DMS79 treated with DMSO at 0.1 percent for 48 hours (cell line): Measurements from ENCODE around the gene SPACA4.

Source experiments
- DNase-seq: peaks from one replicate; lab custom pipeline; 2025; lab: John Stamatoyannopoulos, UW

SPACA4 gene

GRCh38 chr19:48596679-48597465 is 9.7 kb upstream of the SPACA4 start:
- no peak for DNase-seq

DNA sequence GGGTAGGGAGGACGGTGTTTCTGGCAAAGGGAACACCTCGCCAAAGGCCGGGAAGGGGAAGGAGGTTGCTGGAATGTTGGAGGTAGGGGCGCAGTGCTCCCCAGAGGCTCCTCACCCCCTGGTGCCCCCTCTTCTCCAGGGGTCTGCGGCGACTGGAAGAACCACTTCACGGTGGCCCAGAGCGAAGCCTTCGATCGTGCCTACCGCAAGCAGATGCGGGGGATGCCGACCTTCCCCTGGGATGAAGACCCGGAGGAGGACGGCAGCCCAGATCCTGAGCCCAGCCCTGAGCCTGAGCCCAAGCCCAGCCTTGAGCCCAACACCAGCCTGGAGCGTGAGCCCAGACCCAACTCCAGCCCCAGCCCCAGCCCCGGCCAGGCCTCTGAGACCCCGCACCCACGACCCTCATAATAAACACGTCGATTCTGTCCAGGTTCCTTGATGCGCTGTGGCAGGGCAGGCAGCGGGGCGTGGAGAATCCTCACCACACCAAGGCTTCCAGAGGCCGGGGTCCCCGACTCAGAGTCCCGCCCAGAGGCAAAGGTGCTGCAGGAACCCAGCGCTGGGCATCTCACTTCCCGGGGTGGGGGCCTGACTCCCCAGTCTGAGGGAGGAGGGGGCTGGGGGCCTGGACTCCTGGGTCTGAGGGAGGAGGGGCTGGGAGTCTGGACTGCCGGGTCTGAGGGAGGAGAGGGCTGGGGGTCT is 7.4 kb upstream of the SPACA4 start:
- DNase-seq = no peak

GRCh38 chr19:48600679-48601417 is 5.7 kb upstream of the SPACA4 start:
- DNase-seq = no peak

DNA sequence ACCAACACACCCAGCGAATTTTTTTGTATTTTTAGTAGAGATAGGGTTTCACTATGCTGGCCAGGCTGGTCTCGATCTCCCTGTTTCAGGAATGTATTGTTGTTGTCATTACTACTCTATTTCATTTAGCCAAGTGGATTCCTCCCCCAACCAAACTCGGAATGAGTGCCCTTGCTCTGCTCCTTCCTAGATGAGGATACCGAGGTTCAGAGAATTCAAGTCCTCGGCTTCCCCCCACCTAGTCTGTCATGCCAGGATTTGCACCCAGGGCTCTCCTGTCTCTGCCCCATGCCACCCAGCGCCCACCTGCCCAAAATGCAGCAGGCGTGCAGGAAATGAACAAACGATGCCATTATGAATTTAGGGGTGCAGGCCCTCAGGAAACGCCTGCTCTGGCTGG is 3.5 kb upstream of the SPACA4 start:
- no peak for DNase-seq

- DNase-seq = no peak
Measured at GRCh38 chr19:48603449-48603848, 3.1 kb upstream of the SPACA4 start.

DNA sequence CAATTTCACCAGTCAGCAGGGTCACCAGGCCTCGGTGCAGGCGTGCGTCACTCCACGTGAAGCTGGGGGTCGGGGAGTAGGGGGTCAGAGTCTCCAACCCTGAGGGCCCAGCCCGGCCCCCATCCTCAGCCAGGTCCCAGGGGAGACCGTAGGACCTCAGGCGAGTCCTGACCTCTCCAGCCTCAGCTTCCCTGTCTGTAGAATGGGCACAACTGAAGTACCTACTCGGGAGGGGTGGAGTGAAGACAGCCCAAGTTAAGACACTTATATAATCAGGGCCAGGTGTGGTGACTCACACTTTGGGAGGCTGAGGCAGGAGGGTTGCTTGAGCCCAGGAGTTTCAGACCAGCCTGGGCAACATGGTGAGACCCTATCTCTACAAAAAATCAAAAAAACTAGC is 2.7 kb upstream of the SPACA4 start:
- no peak for DNase-seq

- no peak for DNase-seq
Measured at GRCh38 chr19:48607359-48607755, 815 bp downstream of the SPACA4 start.

DNA sequence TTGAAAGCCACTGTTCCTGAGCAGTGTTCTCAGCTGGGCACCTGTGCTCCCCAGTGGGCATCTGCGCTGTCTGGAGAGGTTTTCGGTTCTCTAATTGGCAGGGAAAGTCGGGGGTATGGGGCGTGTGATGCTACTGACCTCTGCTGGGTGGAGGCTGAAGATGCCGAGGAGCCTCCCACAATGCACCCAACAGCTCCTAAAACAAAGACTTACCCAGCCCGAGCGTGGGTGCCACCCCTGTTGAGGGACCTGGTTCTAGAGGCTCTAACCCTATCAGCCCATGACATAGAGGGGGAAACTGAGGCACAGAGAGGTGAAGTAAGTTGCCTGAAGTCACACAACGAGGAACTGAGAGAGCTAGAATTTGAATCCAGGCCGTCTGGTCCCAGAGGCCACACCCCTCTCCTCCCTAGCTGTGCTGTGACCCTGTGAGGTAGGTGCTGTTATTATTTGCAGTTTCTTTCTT is 2.3 kb downstream of the SPACA4 start:
- DNase-seq = peak; percentile 16

DNA sequence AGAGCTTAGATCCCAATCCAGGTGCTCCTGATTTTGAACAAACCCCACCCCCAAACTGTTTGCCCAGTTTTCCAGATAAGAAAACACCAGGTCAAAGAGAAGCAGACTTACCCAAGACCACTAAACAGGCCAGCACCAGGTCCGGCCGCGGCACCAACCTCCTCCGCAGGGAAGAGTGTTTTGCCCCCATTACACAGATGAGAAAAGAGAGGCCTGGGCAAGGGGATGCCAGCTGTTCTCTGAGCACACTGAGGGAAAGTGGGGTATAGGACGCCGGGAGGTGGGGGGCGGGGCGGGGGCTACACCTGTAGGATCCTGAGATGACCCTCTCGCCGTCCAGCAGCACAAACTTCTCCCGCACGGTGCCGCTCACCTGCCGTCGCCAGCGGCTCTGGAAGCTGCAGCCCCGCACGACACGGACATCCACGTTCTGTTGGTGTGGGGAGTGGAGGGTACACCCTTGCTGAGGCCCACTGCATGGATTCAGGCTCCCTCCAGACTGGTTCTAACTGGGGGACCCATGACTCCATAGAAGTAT is 3.1 kb downstream of the SPACA4 start:
- DNase-seq = no peak

- no peak for DNase-seq
Measured at GRCh38 chr19:48611872-48612271, 5.3 kb downstream of the SPACA4 start.

DNA sequence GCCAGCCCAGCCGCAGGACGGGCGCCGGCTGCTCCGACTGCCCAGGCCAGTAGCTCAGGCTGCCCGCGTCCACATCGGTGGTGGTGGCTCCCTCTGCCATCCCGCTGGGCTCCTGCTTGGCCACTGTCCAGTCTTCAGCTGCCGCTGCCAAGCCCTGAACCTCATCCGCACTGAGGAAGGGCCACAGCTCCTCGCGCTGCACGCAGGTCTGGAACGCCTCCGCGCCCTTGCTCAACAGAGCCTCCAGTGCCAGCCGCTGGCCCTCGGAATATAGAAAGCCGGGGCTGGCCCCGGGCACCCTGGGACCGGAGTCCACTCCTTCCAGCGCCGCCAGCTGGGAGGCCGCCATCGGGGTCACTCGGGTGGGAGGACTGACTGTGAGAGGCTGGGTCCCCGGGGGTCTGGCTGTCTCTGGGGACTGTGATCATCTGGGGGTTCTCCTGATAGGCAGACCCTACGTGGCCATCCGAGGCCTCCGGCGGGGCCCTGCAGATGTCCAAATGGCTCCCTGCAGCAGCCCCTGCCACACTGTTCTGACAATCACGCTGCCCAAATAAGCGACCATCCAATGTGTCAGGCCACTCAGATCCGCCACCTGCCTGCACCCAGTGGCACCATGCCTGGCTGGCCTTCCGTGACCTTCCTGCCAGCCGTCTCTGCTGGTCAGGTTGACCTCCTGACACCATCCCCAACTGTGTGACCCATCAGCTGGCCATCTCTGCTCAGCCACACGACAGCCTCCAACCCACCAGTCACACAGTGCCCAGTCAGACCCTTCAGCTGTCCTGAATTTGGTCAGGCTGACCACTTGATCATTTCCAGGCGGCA is 6.7 kb downstream of the SPACA4 start:
- DNase-seq = no peak

GRCh38 chr19:48613852-48614435 is 7.4 kb downstream of the SPACA4 start:
- DNase-seq = no peak

- no peak for DNase-seq
Measured at GRCh38 chr19:48614436-48615230, 8.1 kb downstream of the SPACA4 start, which contains the start of gene FAM83E. TSS of gene FAM83E (minus strand) at chr19:48615076. CDS start at chr19:48613372, 1,704 bp downstream.

DNA sequence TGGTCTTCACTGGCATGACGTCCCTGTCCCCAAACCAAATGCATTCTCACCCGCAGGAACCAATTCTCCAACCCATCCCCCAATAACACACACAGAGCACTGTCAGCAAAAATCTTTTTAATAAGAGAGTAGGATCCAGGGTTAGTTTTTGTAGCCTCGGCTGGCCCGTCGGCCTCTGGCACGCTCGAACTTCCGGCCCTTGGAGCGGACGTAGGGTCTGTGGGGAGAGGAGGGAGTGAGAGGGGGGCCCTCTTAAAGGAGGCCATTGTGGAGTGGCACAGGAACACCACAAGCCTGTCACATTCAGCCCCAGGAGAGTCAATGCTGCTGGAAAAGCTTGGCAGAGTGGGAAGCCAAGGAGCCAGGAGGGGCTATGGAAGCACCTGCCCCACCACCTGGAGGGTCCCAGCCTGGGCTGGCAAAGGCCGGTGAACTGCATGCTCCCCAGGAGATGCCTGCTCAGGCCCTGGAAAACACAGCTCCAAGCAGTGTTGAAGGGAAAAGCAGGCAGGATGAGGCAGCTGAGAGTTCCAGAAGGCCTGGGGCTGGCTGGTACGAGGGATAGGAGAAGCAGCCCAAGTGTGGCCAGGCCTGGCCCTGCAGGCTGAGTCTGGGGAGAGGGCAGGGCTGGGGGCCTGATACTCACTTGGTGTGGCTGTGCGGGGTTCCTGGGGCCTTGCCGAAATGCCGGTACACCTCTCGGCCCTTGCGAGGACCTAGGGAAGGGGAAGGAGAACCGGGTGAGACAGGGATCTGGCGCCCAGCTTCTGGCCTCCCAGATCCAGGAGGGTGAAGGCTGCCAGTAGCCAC is 8.9 kb downstream of the SPACA4 start:
- DNase-seq = no peak

DNA sequence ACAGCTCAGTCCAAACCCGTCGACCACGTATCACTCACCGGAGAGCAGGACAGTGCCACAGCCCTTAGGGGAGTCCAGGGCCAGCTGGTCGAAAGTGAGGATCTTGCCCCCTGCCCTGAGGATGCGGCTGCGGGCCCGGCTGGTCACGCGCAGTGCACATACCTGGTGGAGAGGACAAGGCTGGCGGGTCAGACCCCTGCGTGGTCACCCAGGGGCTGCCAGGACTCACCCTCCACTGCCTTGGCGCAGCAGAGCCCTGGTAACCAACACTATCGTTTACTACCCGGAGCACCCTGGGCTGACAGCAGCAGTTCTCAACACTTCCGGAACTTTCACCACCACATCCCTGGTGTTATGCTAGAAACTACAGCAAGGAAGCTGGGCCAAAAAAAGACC is 9.5 kb downstream of the SPACA4 start:
- DNase-seq = no peak

- no peak for DNase-seq
Measured at GRCh38 chr19:48616491-48617056, 10.0 kb downstream of the SPACA4 start.

DNA sequence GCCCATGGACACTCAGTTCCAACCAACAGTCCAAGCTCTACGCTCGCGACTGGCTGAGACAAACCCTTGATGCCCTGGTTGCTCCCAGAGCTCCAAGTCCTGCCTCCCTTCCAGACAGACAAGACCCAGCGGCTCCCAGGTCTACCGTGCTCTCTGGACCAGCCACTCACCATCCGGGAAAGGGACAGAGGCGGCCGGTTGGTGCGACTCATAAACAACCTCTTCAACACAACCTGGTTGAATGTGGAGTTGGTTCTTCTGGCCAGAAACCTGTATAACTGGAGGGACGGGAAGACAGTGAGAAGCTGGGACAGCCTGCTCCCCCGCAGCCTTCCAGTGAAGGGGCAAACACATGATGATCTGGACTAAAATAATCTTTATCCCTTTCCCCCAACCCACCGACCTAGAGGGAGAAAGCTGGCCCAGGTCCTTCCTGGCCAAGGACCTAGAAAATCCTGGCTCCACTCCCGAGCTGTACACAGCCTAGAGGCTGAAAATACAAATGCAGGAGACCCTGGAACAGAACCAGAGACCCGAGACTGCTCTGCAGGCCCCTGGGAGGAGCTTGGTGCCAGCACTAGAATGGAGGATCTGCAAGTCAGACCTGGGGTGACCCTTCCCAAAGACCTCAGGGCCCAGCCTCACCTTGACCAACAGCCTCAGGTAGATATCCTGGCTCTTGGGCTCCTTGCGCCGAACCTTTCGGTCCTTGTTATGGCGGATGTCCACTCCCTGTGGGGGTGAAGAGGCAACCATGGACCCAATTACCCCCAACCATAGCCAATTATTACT is 10.8 kb downstream of the SPACA4 start:
- DNase-seq = no peak

DNA sequence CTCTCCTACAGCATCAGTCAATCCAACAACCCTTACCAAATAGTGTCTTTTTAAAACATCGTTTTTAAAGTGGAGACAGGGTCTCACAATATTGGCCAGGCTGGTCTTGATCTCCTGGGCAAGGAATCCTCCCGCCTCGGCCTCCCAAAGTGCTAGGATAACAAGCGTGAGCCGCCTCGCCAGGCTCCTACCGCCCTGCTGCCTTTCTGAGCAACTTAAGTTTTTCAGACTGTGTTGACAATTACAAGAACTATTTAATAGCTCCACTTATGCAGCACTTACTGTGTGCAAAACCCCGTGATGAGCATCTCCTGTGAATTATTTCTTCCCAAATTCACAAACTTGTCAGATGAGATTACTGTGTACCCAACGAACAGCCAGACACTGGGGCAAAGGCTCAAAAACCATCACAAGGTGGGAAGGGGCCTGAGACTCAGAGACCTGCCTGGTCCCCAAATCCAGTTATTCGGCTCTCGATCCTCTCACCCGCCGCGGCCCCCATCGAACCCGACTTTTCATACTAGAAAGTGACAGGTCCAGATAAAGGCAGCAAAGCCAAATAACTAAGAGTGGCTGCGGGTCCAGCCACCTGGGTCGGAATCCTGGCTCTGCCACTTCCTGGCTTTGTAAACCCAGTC is 11.9 kb downstream of the SPACA4 start:
- peak; percentile 42 for DNase-seq
